HG03103 (cell line): ENCODE data around the gene NEK10.

Experiments
- ATAC-seq: cut with Tn5 transposase; IDR thresholded peaks from one replicate; pipeline ENCODE4 v1.9.1; 2021; ENCODE audit warnings: low read depth; ENCODE audit not compliant: unreplicated experiment

The NEK10 gene

GRCh38 chr3:27079427-27080257 is 289.5 kb downstream of the NEK10 start:
- ATAC-seq, result no peak

- ATAC-seq, result no peak
Measured at GRCh38 chr3:27078246-27078913, 290.8 kb downstream of the NEK10 start.

- ATAC-seq, result no peak
Measured at GRCh38 chr3:27076815-27077630, 292.2 kb downstream of the NEK10 start.

GRCh38 chr3:27074914-27075313 is 294.3 kb downstream of the NEK10 start:
- no peak for ATAC-seq

GRCh38 chr3:27073912-27074311 is 295.3 kb downstream of the NEK10 start:
- ATAC-seq, result no peak

GRCh38 chr3:27072810-27073651 is 296.2 kb downstream of the NEK10 start:
- ATAC-seq, result no peak

- ATAC-seq, result no peak
Measured at GRCh38 chr3:27060336-27060735, 308.8 kb downstream of the NEK10 start.
